Stimulated activated CD4-positive, alpha-beta T cell treated with anti-CD3 and anti-CD28 coated beads, Interleukin-4, amount 100 ng/mL, for 4 hours (primary cell): ENCODE measurements around the gene ZCRB1.

Source experiments
- DNase-seq, 2 experiments: peaks; one replicate each; pipeline ENCODE4 v3.0.0-alpha.2; 2020

The ZCRB1 gene

GRCh38 chr12:42326541-42327226, 790 bp upstream of the ZCRB1 start:
- DNase-seq: no peak

DNA sequence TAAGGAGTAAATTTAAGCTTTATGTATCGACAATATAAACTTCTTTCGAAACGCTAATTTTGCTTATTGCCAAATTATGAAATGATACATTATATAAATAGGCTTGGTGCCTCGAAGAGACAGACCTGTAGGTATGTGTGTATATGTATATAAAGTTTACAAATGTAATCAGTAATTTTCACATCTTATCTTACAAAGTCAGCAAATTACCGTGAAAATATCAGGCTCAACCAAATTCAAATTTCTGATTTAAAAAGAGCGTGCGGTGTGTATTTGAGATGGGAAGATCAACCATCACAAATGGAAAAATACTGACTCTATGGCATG, 605 bp downstream of the ZCRB1 start:
- DNase-seq: no peak

- DNase-seq: no peak
Measured at GRCh38 chr12:42323856-42324255, 2.0 kb downstream of the ZCRB1 start.

GRCh38 chr12:42322567-42322966, 3.3 kb downstream of the ZCRB1 start:
- DNase-seq: no peak

- DNase-seq: no peak
Measured at GRCh38 chr12:42320796-42321195, 5.1 kb downstream of the ZCRB1 start.

- DNase-seq: no peak
Measured at GRCh38 chr12:42315108-42315507, 10.8 kb downstream of the ZCRB1 start.

DNA sequence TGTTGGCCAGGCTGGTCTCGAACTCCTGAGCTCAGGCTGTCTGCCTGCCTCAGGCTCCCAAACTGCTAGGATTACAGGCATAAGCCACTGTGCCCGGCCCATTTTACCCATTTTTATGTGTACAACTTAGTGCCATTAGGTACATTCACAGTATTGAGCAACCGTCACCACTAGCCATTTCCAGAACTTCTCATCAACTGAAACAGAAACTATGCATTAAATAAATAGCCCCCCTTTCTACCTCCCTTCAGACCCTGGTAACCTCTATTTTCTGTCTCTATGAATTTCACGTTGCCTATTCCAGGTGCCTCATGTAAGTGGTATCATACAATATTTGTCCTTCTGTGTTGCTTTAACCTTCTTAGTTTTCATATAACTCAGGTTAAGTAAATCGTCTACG, 15.9 kb downstream of the ZCRB1 start:
- DNase-seq: no peak

DNA sequence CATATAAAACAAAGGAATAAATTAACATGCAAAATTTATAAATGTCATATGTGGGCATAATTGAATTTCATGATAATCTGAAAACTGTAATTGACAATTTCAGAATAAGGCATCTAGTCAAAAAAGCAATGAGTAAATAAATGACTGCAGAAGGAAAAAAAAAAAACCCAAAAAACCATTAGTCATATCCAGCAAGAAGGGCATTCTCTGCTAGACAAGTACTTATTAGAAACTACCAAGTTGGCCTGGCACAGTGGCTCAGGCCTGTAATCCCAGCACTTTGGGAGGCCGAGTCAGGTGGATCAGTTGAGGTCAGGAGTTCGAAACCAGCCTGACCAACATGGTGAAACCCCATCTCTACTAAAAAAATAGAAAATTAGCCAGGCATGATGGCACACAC, 17.5 kb downstream of the ZCRB1 start:
- no peak for DNase-seq

GRCh38 chr12:42306297-42306696, 19.6 kb downstream of the ZCRB1 start:
- DNase-seq: no peak

DNA sequence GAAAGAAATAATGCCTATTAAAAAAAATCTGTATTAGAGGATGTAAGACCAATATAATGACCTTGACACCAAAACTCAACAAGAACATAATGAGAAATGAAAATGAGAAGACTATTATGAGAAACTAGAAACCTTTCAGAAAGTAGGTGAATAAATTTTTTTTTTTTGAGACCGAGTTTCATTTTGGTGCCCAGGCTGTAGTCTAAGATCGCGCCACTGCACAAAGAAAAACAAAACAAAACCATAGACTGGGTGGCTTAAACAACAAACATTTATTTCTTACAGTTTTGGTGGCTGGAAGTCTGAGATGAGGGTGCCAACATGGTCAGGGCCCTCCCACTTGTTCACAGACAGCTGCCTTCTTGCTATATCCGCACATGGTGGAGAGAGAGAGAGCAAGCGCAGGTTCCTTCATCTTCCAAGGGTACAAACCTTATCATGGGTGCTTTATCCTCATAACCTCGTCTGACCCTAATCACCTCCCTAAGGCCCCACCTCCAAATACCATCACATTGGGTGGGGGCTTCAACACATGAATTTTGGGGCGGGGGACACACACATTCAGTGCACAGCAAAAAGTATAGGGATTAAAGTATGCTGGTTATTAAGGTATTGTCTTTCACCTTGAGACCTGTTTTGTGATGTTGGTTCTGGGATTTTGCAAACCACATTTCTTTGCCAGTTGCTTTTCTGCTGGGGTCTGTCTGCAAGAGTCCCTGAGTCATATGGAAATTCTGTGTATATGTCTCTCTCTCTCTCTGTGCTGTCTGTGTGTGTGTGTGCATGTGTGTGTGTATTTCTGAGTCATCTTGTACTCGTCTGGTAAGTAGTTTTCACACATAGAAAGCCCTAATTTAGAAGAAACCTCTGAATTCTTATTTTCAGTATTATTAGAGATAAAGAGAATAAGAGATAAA, 26.2 kb downstream of the ZCRB1 start:
- peak; percentile 50 to 64 for DNase-seq

- DNase-seq: no peak
Measured at GRCh38 chr12:42298887-42299286, 27.0 kb downstream of the ZCRB1 start.

DNA sequence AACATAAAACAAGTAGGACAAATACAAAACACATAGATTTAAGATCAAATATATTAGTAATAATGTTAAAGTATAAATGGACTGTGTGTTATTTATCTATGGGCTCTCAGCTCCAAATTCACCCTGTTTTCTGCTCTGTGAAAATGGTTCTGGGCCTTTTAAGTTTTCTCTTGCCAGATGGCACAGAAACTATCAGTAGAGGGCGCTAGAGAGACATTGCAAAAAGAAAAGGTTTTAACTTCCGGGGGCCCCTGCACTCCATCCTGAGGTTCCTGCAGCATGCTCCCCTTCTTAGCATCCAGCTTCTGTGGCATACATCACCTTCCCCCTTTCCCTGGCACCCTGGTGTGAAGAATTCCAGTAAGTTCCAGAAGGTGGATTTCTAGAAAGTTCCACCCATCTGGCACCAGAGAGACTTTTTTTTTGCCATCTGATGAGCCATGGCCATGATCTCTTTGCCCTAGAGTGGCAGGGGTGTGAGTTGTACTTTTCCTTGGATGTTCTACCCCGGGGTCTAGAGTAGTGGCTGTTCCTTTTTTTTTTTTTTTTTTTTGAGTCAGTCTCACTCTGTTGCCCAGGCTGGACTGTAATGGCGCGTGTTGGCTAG, 29.3 kb downstream of the ZCRB1 start:
- no peak for DNase-seq

DNA sequence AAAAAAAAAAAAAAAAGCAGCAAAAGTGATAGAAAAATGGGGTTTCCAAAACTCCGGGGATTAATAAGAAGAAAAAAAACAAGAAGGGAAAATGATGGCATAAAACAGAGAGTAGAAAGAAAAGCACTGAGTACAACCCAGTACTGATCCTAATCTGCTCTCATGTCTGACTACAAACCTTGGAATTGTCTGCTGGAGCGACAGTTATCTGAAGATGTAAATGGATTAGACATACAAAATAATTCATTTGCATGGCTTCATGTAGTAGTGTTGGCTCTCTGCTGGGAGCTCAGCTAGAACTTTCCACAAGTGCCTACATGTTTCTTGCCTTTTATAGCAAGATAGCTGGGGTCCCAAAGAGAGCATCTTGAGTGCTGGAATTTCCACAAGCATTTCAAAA, 34.2 kb downstream of the ZCRB1 start:
- DNase-seq: no peak

GRCh38 chr12:42288544-42288943, 37.4 kb downstream of the ZCRB1 start:
- DNase-seq: no peak

GRCh38 chr12:42286741-42287140, 39.2 kb downstream of the ZCRB1 start:
- DNase-seq: no peak

DNA sequence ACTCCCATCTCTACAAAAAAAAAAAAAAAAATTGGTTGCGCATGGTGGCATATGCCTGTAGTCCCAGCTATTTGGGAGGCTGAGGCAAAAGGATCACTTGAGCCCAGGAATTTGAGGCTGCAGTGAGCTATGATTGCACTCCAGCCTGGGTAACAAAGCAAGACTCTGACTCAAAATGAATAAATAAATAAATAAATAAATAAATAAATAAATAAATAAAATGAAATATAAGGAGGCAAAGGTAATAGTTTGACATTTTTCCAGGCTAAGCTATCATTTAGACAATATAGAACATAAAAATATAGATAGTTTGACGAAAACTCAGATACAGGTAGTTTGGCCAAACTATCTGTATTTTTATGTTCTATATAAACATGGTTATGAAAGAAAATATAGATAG, 40.5 kb downstream of the ZCRB1 start:
- no peak for DNase-seq

DNA sequence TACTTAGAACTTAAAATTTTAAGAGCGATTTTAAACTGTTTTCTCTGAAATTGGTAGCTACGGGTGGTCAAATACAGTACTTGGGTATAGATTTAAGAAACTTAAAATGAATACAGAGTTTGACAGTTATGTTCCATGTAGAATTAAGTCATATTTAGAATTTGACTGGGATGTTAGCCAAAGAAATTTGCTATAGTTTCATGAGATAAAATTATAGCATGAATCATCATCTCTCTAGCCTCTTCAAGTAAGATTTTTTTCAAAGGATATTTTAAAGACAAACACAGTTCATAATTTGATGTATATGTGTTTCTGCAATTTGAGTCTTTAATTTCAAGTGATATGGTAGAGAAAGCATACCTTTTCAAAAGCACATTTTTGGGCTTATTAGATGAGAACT, 41.0 kb downstream of the ZCRB1 start:
- DNase-seq: no peak

DNA sequence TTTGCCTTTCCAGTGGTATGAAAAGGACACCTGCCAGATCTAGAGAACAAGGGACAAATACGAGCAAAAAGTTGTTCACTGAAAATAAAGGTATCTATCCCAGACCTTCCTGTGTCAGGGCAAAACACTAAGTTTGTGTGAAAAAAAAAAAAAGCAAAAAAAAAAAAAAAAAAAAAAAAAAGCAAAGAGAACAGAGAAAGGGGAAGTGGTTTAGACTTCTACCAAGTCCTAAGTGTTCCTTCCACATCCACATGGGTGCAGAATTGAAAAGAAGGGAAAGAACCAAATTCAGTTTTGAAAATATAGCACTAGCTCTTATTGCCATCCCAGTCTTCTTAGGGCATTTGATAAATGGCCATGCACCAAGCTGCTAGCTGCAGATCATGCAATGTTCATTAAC, 41.7 kb downstream of the ZCRB1 start:
- no peak for DNase-seq

DNA sequence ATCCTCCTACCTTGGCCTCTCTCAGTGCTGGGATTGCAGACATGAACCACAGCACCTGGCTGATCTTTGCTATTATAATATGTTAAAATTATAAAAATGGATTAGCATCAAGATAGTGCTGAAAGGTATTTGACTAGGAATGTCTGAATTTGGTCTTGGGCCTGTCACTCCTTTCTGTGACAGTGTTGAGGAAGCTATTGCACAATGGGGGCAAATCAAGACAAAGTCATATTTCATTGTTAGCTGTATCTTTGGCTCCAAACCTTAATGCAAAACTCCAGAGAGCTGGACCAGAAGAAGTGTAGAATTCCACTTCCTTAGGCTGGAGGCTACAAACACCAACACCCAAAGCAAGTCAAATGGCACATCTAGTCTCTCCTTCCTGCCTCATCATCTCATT, 42.2 kb downstream of the ZCRB1 start:
- no peak for DNase-seq

DNA sequence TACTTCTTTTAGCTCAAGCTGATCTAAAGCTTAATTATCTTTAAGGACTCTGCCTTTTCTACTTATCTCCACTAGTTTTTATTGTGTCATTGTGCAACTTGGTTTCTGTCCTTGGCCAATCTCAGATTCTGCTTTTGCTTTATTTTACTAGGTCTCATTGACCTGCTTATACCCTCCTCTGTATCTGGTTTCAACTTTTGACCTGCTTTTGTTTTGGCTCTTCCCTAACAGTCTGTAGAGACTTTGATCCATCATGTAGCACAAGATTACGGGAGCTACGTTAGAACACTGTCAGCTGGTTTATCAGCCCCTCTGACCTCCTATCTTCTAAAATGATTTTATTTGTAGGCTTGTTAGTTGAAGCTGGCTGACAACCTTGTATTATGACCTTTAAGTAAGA, 43.6 kb downstream of the ZCRB1 start:
- no peak for DNase-seq

GRCh38 chr12:42281844-42282243, 44.0 kb downstream of the ZCRB1 start:
- DNase-seq: no peak

GRCh38 chr12:42281278-42281677, 44.6 kb downstream of the ZCRB1 start:
- DNase-seq: no peak

DNA sequence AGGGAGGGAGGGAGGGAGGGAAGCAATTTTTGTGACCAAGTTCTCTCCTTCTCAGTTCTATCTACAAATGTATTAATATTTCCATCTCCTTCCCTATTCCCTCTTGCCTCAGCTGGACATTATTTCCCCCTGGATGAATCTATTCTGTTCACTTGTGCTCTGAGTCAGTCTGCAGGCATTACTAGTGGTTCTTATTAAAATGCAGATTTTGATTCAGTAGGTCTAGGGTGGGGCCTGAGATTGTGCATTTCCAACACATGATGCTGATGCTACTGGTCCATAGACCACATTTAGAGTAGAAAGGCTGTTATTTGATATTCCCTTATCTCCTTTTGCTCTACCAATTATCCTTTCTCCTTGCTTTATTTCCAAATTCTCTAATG, 47.8 kb downstream of the ZCRB1 start:
- DNase-seq: no peak
